ENCODE data around the gene CNGB1.

The CNGB1 gene

DNA sequence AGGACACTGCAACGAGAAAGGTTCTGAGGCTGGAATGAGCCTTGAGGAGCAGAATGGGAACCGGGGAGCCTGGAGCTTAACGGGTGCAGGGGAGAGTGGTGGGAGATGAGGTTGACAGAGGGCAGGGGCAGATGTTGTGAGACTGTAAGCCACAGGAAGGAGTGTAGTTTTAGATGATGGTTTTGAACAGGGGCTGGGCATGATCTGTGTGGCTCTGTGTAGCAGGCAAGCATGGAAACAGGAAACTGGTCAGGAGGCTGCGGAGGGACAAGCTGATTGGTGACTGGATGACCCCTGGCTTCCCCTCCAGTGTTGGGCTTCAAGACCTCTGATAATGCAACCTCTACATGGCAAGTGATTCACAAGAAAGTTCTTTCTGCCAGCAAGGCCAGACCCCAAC is 1.4 kb upstream of the CNGB1 start:
- DNase-seq (ENCODE audit: low read depth in 2 of 2) = no peak

DNA sequence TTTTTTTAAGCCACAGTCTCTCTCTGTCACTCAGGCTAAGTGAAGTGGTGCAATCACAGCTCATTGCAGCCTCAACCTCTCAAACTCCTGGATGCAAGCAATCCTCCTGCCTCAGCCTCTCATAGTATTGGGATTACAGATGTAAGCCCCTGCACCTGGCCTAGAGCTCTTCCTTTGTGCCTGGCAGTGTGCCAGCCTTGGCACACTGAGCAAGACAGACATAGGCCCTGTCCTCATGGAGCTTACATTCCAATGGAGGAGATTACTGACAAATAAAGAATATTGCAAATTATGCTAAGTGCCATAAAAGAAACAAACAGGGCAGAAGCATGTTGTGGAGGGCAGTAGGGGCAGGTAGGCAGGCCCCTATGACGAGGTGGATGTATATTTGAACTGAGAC is 920 bp upstream of the CNGB1 start:
- no peak for DNase-seq (ENCODE audit: low read depth in 2 of 2)

GRCh38 chr16:57970319-57970718 is 609 bp downstream of the CNGB1 start:
- no peak for DNase-seq (ENCODE audit: low read depth in 2 of 2)

DNA sequence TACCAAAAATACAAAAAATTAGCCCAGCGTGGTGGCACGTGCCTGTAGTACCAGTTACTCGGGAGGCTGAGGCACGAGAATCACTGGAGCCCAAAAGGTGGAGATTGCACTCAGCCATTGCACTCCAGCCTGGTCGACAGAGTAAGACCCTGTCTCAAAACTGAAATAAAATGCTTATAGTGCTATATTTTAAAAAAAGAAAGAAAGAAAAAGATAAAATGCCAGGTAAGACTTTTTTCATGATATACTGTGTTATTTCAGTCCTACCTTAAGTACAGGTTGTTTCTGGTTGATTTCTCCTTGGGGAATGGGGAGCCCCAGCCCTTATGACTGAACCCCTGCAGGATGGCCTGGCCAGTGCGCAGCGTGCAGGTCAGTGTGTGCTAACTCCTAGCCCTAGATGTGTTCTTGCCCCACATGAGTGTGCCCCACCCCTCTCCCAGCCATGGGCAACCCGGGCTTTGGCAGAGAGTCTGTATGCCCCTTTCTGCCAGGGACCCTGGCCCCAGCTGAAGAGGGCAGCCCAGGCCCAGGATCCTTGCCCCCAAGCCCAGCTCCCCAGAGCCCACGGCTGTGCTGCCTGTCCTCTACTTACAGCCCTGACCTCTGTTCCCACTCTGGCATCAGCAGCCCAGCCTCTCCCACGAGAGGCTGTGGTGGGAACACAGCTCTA is 1.3 kb downstream of the CNGB1 start:
- DNase-seq (ENCODE audit: low read depth in 2 of 2) = no peak

GRCh38 chr16:57967916-57968315 is 3.0 kb downstream of the CNGB1 start:
- DNase-seq (ENCODE audit: low read depth in 2 of 2) = no peak

DNA sequence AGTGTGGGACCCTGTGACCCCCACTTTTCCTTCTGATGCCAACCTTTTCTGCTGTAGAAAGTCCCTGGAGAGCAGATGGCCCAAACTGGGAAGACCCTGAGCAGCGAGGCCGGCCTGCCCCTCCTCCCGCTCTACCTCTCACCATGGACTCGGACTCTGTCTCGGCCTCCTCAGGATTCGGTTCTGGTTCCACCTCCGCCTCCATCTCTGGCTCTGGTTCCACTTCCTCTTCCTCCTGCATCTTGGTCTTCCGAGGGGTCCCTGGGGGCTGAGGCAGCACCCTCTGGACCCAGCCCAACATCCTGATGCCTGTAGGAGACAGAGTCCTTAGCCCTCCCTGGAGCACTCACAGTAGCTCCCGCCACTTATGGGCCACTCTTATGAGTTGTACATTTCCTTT is 3.9 kb downstream of the CNGB1 start:
- DNase-seq (ENCODE audit: low read depth in 2 of 2) = no peak

GRCh38 chr16:57966204-57966771 is 4.6 kb downstream of the CNGB1 start:
- no peak for DNase-seq (ENCODE audit: low read depth in 2 of 2)

GRCh38 chr16:57964157-57964700 is 6.7 kb downstream of the CNGB1 start:
- no peak for DNase-seq (ENCODE audit: low read depth in 2 of 2)

DNA sequence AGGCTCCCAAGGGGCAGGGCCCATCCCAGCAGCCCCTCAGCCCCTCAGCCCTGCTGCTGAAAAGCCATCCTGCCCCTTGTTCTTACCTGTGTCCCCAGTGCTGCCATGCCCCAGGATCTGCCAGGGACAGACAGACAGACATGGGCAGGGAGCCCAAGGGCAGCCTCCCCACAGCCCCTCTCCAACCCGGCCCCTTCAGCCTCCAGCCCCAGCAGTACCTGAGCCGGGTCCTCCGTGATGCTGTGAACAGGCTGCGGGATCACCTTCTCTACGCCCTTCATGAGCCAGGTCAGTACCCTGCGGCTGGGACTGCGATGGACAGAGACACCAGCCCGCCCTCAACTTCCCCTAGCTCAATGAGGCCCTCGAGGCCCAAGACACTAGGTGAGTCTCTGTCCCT is 8.2 kb downstream of the CNGB1 start:
- no peak for DNase-seq (ENCODE audit: low read depth in 2 of 2)

DNA sequence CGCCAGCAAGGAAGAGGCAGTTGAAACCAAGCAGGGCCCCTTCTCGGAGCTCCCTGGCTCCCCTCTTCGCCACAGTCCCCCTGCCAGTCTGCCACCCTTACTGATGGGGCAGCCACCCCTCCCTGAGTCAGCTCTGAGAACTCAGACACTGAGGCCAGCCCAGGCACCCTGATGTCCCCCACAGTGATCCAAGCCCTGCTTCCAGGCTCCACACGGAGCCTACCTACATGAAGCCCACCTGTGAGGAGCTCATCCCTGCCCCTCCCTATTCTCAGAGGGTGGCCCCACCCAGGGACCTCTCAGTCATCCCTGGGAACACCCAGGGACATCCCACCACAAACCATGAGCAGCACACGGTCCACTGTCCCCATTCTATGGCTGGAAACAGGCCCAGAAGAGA is 8.9 kb downstream of the CNGB1 start:
- DNase-seq (ENCODE audit: low read depth in 2 of 2) = no peak

GRCh38 chr16:57961538-57961937 is 9.4 kb downstream of the CNGB1 start:
- DNase-seq (ENCODE audit: low read depth in 2 of 2) = no peak

DNA sequence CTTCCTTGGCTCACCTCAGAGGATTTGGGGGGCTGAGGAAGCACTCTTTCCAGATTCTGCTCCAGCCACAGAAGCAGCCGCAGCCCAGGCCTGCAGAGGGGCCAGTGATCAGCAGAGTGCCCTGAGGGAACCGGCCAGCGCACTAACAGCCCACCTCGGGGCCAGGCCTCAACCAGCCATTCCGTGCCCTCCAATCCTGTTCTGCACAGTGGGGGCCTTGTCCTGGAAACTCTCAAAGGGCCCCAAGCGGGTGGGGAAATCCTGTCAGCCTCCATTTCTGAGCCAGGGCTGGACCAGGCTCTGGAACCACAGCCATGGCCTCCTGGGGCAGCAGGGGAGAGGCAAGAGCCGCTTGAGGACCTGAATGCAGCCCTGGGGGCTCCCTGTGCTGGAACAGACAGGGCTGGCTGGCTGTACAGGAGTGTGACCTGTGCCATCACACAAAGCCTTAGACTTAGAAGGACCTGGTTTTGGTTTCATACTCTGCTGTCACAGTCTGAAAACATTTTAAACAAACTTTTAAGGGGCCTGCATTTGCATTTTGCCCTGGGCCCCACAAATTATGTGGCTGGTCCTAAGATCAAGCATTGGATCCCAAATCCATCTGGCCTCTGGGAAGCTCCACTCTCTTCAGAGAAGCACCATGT is 10.0 kb downstream of the CNGB1 start:
- no peak for DNase-seq (ENCODE audit: low read depth in 2 of 2)

GRCh38 chr16:57960310-57960709 is 10.6 kb downstream of the CNGB1 start:
- DNase-seq (ENCODE audit: low read depth in 2 of 2) = no peak

DNA sequence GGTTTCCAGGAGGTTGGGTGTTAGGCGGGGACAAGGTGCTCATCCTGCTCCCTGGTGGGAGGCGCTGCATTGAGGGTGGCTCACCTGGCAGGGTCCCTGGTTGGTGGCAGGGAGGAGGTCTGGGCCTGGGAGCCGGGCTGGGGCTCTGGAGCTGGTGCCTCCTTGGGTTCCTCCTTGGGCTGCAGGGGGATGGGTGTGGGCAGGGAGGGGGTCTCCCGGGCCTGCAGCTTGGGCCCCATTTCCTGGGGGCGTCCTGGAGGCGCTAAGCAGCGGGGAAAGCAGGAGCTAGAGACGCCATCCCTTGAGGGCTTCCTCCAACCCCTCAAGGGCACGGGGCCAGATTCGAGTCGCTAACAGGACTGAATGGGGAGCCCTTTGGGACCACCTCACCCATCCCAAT is 11.1 kb downstream of the CNGB1 start:
- DNase-seq (ENCODE audit: low read depth in 2 of 2) = no peak

- no peak for DNase-seq (ENCODE audit: low read depth in 2 of 2)
Observed at GRCh38 chr16:57959121-57959520, 11.8 kb downstream of the CNGB1 start.

DNA sequence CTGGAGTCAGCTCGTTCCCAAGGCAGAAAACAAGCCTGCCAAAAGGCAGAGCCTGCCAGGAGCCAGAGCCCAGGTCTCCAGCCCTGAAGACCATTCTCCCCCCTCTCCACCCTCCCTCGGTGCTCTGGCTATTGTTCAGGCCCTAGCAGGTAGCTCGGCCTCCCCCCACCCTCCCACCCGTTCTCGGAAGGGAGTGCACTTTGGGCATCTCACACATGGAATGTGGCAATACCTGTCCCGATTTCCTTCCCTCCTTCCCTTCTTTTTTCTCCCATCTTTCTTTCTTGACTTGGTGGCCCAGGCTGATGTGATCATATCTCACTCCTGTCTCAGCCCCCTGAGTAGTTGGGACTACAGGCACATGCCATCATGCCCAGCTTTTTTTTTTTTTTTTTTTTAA is 12.4 kb downstream of the CNGB1 start:
- DNase-seq (ENCODE audit: low read depth in 2 of 2) = no peak

DNA sequence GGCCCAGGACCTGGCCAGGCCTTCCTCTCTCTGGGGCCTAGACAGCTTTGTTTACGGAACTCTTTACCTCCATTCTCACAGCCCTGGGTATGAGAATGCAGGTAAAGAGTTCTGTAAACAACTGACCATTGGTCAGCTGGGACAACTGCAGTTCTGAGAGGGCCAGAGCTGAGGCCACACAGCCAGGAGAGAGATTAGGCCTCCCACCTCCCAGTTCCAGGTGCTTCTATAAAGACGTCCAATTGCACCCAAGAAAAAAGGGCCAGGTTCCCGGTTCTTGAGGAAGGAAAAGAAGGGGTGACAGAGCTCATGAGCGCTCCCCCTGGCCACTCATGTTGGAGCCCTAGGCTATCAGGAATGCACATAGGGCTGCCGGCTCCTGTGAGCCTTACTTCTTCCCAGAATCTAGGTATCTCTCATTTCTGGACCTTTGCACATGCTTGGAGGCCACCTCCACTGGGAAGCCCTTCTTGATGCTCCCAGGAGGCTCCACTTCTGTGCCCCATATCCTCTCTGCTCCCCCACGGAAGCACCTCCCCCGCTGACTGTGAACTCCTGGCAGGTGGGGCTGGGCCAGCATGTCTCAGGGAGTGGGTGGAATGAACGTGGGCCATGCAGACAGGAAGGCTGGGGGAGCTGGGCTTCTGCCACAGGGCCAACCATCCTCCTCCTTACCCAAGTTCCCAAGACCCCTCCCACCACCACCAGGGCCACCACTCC is 13.1 kb downstream of the CNGB1 start:
- no peak for DNase-seq (ENCODE audit: low read depth in 2 of 2)

GRCh38 chr16:57956924-57957672 is 13.8 kb downstream of the CNGB1 start:
- DNase-seq (ENCODE audit: low read depth in 2 of 2) = no peak

GRCh38 chr16:57956270-57956808 is 14.6 kb downstream of the CNGB1 start:
- DNase-seq (ENCODE audit: low read depth in 2 of 2) = no peak

DNA sequence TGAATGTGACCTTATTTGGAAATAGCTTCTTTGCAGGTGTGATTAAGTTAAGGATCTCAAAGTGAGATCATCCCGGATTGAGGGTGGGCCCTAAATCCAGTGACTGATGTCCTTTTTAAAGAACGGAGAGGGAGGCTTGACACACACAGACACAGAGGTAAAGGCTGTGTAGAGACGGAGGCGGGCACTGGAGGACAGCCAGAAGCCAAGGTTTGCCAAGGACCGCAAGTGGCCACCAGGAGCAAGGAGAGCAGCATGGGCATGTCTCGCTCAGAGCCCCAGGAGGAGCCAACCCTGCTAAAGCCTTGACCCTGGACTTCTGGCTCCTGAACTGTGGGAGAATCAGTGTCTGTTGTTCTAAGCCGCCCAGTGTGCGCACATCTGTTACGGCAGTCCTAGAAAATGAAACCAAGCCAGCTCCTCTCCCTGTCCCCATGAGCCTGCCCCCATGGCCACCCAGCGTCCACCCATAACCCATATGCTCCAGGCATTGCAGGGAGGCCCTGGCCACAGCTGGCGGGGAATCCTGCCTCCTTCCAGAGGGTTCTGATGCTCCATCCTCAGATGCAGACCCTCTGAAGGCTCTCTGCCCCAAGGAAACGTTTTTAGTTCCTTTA is 15.2 kb downstream of the CNGB1 start:
- no peak for DNase-seq (ENCODE audit: low read depth in 2 of 2)

- no peak for DNase-seq (ENCODE audit: low read depth in 2 of 2)
Observed at GRCh38 chr16:57953857-57954256, 17.1 kb downstream of the CNGB1 start.
